Activated T-helper 9 cell treated with anti-CD3 and anti-CD28 coated beads, Interleukin-2, amount 50 U/mL, for 16 hours (primary cell): ENCODE data around the gene GALNT7.
"Not testable (repeated sequence)": the region's sequence is repeated elsewhere in the genome, so short reads cannot be mapped to it uniquely, and the experiment has no call there.

Experiments
- DNase-seq: peaks from one replicate; pipeline ENCODE4 v3.0.0-alpha.2; 2020; ENCODE audit warnings: low read depth

GALNT7 gene

DNA sequence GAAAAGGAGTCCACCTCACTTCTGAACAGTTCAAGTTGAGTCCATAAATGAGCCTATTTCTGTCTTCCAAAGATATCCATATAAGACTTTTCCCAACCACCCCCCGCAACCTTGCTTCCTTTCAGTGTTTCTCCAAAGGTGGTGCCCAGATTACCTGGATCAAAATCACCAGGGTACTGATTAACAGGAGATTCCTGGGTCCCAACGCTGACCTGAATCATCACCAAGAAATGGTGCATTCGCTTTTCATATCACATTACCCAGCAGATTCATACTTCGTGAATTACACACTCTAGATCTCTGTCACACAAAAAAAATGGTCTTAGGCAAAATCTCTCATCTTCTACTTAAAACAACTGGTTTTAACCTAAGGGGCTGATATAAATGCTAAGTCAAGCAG, 2.1 kb upstream of the GALNT7 start:
- DNase-seq, result no peak

DNA sequence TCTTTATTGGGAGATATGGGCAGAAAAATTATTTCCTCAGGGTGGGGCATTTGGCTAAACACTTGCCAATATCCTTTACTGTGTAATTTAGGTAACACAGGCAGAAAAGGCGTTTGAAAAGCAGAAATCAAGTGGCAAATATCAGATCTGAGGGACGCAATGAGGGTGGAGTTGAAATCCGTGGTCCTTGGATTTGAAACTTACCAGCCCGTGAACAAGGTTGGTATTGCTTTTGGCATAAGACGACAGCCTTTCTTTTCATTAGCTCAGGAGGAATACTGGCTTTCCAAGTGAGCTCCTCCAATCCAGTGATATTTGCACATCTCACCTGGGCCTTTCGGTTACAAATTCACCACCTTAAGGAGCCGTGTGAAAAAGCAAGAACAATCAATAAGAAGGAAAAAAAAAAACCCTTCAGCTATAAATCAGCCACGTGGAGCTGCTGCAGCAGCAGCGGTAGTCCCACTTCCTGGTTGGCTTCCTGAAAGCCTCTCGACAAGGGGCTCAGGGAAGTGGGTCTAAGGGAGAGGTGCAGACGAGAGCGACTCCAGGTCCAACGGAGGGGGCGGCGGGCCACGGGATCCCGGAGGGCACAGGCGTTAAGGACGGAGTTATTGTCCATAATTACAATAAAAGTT, 734 bp upstream of the GALNT7 start:
- no peak for DNase-seq

DNA sequence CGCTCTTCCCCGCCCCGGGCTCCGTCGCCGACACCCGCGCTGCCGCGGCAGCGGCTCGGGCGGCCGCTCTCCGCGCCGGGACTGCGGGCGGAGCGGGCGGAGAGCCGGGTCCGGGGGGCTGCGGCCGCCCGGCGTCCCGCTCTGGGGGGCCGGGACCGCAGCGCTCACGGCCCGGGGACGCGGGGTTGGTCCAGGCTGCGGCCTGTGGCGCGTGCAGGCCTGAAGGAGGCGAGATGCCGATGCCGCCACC, 492 bp downstream of the GALNT7 start:
- DNase-seq, result no peak

DNA sequence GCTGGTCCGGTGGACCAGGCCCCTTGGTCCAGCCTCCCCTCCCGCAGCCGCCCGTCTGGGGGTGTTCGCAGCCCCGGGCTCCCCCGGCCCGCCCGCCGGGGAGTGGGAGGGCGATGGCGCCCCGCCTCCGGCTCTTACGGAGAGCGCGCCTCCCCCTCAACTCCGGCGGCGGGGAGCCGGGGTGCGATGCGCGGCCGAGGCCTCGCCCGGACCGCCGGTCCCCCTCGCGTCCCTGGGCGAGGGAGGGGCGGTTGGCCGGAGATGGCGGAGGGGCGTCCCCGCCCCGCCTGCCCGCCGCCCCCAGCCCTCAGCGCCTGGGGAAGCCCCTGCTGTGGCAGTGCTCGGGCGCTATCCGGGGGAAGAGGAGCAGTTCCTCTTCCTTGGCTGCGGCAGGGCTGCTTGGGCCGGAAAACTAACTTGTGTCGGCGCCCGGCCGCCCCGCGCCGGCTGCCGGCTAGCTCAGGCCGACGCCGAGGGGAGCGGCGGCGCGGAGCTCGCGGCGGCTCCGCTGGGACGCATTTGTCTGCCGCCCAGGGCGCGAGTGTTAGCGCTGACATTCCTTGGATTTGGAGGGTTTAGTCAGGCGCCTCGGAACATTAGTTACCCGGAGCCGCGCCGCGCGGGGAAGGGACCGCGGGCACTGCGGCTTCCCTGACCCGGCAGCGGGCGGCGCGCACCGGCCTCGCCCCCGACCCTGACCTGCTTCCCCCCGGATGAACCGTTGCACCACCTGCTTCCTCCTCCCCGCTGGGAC, 994 bp downstream of the GALNT7 start:
- peak; percentile 50 for DNase-seq

DNA sequence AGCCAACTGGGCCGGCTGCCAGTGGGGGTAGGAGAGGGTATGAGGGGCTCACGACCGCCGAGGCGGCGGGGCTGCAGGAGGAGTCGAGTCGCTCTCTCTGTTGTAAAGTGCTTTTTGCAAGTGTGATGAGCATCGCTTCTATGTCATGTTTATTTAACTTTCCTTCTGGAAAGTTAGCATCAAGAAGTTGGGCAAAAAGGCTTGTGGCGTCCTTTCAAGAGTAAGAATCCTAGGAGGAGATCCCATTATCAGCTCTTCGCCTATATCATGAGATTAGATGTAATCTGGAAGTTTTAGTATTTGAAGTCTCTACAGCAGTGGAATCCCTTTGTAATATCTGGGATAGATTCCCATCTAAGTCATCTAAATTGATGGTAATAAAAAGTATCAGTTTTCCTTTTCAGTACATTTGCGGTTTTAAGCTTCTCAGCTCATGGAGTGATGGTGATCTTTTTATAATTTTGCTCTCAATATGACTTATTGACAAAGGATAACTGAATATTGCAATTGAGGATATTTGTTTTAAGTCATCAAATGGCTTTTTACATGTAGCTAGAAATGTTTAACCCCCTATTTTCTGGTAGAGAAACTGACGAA, 1.7 kb downstream of the GALNT7 start:
- DNase-seq, result no peak

DNA sequence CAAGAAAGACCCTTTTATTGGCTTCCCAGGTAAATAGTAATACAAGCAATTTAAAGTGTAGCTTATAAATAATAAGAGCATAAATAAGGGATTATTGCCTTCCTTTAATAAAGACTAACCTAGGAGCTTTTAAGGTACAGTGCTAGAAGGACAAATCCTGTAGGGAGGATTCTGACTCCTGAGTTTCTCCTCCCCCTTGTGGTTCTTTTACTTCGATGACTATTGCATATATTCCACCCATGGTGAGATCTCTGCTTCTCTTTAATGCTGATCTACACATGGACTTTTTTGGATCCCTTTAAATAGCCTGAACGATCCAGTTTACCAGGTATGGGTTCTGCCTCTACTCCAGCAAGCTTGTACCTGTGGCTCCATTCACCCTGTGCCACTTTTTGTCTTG, 2.5 kb downstream of the GALNT7 start:
- DNase-seq, result no peak

DNA sequence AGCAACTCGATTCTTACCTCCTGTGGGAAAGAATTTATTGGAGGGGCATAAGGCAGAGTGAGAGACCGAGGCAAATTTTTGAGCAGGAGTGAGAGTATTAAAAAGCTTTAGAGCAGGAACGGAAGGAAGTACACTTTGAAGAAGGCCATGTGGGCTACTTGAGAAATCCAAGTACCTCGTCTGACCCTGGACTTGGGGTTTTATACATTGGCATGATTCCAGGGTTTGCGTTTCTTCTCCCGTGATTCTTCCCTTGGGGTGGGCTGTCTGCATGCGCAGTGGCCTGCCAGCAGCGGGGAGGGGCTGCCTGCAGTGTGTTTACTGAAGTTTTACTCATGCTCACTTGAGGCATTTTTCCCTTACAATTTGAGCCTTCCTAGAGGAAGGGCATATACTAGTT, 3.4 kb downstream of the GALNT7 start:
- DNase-seq, result no peak

DNA sequence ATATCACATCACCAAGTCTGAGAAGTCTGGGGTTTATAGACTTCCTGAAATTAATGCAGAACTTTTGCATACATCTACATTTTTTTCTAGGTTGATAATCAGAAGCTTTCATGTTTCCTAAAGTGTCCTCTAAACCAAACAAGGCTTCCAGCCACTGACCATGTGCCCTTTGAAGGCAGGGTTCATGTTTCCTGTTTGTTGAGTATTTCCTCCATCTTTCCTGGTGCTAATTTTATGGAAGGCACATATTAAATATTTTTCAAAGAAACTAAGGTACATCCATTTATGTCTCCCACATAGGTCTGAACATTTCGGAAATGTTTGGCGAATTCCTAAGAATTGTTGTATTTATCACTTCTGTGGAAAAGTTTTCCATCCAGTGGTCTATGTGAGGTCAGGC, 5.6 kb downstream of the GALNT7 start:
- no peak for DNase-seq

DNA sequence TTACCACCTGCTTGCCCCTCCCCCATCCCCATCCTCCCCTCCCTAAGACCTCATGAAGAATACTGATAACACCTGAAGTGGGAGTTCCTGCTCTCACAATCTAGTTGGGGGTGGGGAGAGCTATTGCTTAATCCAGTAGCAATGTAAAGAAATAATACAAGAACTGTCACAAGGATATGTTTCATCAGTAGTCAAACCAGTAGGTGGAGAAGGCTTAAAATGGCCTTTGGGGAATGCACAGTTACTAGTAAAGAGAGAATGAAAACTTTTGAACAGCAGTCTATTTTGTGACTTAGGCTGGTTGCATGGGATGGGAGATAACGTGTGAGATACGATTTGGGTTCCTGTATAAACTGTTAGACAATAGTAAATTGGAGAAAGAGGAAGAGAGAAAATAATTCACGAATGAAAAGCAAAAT, 6.0 kb downstream of the GALNT7 start:
- no peak for DNase-seq

DNA sequence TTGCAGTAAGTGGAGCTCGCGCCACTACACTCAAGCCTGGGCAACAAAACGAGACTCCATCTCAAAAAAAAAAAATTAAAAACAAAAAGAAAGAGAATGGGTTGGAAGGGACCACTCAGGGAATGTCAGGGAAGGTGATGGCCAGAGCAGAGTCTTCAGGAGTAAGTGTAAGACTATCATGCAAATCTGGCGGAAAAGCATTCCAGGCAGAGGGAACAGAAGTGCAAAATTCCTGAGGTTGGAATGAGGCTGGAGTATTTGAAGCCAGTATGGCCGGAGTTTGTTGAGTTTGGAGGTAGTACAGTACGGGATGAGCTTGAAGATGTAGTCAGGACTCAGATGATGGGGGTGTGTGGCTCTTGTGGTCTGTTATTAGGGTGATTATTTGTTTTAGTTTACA, 7.4 kb downstream of the GALNT7 start:
- DNase-seq, result no peak

DNA sequence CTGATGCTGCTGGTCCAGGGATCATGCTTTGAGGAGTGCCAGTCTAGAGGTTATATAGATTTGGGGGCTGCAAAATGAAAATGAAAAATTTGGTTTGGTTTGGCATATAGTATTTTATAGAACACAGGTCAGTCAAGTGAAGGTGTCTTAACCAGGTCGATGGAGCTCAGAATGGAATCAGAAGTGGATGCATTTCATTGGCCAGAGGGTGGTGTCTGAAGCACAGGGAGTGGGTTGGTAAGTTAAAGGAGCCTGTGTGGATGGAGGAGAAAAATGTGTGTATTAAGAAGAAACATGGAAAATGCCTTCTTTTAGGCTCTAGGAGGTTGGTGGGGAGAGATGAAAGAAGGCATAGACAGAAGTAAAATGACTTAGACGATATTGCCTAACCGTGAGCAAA, 8.6 kb downstream of the GALNT7 start:
- no peak for DNase-seq

DNA sequence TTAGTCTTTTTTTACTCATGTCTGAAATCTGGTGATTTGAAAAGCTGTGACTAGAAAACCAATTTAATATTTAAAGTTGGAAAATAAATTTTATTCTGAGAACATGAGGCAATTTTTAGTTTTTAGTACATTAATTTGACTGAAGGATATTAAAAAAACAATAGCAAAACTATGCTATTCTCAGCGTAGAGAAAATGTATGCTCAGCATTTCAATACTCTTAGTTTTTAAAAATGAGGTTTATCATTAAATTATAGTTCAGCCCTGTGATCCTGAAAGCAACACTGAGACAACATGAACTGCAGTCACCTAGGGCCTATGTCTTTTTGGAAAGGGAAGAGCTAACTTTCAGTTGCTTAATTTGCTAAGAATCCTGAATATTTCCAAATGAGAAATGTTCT, 9.5 kb downstream of the GALNT7 start:
- DNase-seq, result no peak

DNA sequence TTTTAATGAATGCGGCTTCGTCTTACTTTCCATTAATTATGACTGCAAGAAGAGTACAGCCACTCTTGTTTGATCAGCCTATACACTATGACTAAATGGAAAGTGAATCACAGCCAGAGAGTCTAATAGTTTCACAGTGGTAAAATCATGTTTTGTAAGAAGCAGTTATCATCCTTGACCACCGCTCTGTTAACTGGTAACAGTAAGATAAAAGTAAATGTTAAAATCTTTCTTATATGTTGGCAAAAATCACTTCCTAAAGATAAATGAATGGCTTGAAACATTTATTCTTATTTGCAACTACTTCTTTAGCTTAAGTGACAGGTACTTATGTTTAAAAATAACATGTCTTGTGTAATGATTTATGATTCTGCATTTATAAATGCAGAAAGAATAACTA, 13.2 kb downstream of the GALNT7 start:
- DNase-seq, result no peak

DNA sequence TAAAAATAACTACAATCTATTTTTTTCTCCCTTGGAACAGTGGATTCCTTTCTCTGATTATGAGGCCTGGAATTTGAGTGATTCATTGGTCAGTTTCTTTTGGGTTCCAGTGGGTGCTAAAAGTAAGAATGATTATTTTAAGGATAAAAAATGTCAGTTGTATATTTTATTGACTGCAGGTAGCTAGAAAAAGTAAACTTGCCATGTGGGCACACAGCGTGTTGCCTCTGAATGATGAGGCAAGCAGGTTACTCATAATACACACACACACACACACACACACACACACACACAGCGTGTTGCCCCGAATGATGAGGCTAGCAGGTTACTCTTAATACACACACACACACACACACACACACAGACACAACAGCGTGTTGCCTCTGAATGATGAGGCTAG, 13.8 kb downstream of the GALNT7 start:
- DNase-seq, result no peak

DNA sequence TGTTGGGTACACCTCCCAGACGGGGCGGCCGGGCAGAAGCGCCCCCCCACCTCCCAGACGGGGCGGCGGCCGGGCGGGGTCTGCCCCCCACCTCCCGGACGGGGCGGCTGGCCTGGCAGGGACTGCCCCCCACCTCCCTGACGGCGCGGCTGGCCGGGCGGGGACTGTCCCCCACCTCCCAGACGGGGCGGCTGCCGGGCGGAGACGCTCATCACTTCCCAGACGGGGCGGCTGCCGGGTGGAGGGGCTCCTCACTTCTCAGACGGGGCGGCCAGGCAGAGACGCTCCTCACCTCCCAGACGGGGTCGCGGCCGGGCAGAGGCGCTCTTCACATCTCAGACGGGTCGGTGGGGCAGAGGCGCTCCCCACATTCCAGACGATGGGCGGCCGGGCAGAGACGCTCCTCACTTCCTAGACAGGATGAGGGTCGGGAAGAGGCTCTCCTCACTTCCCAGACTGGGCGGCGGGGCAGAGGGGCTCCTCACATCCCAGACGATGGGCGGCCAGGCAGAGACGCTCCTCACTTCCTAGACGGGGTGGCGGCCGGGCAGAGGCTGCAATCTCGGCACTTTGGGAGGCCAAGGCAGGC, 15.1 kb downstream of the GALNT7 start:
- DNase-seq, result not testable (repeated sequence)

DNA sequence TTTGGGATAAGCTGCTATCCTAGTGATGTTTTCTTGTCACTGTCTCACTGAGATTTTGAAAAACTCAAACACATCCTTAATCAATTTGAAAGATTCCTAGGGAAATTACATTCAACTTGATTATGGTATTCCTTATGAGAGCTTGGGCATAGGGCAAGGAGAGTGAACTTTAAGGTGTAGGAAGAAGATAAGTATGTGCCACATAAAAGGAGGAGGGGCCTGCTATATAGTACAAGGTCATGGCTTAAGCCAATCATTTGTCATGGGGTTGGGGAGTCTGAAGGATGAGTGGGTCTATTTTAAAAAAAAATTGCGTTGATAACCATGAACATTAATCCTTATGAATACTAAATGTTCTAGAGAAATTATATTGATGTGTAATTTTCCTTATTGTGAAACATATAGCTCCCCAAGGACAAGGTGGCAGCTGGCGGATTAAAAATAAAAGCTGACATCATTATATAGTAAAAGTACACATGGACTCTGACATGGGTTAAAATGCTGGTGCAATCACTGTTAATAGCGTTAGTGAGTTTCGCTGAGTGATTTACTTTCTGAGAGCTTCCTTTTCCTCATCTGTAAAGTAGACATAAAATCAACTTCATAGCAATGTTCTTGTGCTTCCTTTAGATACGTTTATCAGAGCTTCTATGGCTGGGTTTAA, 17.4 kb downstream of the GALNT7 start:
- no peak for DNase-seq

DNA sequence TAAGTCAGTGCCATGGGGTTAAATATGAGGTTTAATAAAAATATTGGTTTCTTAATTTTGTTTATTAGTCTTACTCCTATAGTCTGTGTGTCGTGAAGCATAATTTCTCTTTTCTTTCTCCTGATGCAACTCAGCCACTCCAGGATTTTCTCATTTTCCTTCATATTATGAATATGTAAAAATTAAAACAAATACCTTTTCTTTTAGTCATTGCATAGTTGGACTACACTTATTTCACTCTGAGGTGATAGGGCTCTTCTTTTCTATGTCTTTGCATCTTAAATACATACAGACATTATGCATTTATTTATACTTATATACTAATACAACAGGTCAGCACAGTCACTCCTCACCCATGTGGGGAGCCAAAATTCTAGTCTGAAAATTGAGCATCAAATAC, 19.1 kb downstream of the GALNT7 start:
- no peak for DNase-seq

DNA sequence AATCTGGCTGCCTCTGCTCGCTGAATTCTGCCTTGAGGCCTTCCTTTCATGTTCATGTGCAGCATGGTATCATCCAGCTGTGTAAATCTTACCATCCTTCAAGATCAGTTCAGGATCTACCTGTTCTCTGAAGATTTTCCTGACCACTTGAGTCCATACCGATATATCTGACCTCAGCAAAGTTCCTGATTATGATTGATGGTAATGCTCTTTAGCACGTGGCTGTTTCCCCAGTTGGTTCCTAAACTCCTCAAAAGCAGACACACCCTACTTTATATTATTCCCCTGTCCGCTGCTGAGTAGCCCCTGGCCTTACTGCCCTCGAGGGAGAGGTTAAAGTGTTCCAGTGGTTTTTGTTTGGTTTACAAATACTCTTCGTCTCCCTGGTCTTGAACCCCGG, 20.0 kb downstream of the GALNT7 start:
- no peak for DNase-seq

DNA sequence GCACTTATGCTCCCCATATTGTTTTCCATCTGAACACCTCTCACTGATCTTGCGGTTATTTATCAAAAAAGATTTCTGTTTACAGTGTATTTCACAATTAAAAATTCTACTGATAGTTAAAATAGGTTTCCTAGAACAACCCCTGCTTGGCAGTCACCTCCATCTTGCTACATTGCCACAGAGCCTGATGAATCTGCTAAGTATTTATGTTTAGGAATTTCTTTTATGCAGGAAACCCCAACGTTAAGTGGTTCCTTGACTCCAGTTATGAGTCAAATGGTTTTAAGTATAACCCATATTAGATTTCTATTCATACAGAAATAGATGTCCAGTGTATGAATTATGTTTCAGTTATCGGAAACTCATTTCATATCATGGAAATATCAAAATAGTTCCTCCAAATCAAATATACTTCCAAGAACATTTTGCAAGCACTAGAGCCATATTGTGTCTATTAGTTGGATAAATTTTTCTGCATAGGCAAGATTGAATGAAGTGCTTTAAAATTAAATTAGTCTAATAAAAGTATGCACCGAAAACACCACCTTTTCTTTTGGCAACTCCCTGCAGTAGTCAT, 20.6 kb downstream of the GALNT7 start:
- no peak for DNase-seq

DNA sequence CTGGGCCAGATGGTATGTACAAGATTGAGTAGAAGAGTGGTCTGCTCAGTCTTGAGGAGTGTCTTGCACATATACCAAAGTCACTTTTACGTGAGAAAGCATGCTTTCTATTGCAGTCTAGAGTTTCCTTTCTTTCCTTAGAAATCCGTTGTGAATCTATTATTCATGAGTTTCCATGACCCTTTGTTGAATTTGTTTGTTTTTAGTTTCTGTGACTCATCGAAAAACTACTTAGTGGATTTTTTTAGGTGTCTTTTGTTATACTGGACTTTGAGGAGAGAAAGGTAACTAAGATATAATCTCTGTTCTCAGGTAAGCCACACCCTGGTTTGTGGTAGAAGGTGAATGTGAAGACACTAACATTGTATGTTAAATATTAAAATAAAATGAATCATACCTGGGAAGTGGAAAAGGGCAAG, 23.0 kb downstream of the GALNT7 start:
- DNase-seq, result no peak

DNA sequence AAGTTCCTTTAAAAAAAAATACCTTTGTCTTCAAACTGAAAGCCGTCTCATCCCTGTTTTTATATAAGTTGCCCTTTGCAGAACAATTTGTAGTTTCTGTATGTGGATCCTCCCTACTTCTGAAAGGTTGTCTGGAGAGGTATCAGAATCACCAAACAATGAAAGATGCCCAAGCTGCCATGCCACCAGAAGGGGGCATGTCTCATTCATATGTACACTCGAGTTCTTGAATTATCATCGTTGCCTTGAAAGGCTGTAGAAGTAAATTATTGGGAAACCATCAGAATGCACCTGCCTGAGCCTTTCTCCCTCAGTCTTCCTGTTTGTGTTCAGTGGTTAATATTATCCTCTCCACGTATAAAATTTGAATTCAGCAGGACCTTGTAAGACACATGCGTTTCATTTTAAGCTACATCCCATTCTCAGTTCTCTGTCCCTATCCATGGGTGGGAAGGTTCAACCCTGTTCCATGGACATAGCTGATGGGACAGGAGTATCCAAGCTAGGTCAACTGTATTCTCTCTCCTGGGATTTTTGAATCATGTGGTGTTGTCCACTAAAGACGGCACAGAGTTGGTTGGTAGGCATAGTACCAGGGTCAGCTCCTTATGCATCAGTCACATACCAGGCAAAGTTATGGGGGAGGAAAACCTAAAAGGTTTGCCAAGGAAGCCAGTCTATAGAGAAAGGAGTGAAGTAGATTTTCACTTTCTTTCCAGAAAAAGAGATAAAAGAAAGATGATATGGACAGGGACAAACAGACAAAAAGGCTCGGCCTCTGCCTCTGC, 24.0 kb downstream of the GALNT7 start:
- no peak for DNase-seq

DNA sequence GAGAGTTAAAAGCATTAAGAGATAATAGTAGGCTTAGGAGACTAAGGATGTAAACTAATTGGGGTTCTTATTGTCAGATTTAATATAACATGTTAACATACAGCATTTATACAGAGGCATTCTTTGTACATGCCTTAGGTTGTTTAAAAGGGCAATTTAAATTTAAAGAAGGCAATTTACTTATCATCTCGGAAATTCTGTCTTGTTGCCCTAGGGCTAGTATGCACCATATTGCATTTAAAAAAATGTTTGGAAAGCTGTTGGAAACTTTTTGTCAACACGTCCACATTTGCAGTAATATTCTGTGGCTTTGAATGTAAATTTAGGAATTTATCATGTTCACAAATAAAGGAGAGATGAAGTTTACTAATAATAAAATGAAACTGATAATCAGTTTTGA, 25.5 kb downstream of the GALNT7 start:
- DNase-seq, result no peak
